GM23338 (cell line): Measurements from ENCODE around the gene CFAP97. TPM values are rescaled to one million over a fixed set of nuclear protein-coding genes. Genes with fewer than 3 reads are reported as not detected.

Experiments used
- ATAC-seq: fragments of 200-7000 bp; cut with Tn5 transposase; 3 replicates; pipeline ENCODE4 v1.9.1; 2020
- DNase-seq: peaks from one replicate; pipeline ENCODE4 v3.0.0-alpha.2; 2015; ENCODE audit warnings: low spot score
- H2AFZ ChIP-seq: fragments of 200-600 bp; sonication (generic); 2 replicates; pipeline ENCODE4 v1.8.0; 2016; ENCODE audit warnings: antibody characterized with exemption, mild to moderate bottlenecking, moderate library complexity
- H3F3A ChIP-seq: fragments of 200-600 bp; sonication (generic); replicated peaks from 2 replicates; pipeline ENCODE4 v1.8.0; 2017; ENCODE audit warnings: antibody characterized with exemption, mixed run types, low read depth
- H3K27ac ChIP-seq: fragments of 200-600 bp; sonication (generic); 2 replicates; pipeline ENCODE4 v1.6.1; 2016; ENCODE audit warnings: low read depth
- H3K27me3 ChIP-seq: fragments of 200-600 bp; sonication (generic); 2 replicates; pipeline ENCODE4 v1.8.0; 2016; ENCODE audit warnings: mild to moderate bottlenecking, mixed run types, moderate library complexity; ENCODE audit not compliant: insufficient read depth
- H3K36me3 ChIP-seq: fragments of 200-600 bp; sonication (generic); 2 replicates; pipeline ENCODE4 v1.8.0; 2016; ENCODE audit warnings: mild to moderate bottlenecking; ENCODE audit not compliant: insufficient read depth
- H3K4me1 ChIP-seq: fragments of 200-600 bp; sonication (generic); 2 replicates; pipeline ENCODE4 v1.8.0; 2016; ENCODE audit warnings: mild to moderate bottlenecking, moderate library complexity; ENCODE audit not compliant: insufficient read depth
- H3K4me2 ChIP-seq: fragments of 200-600 bp; sonication (generic); 2 replicates; pipeline ENCODE4 v1.7.1; 2017; ENCODE audit warnings: mixed run types
- H3K4me3 ChIP-seq: fragments of 200-600 bp; sonication (generic); 2 replicates; pipeline ENCODE4 v1.6.1; 2016; ENCODE audit warnings: mixed run types
- H3K79me2 ChIP-seq: fragments of 200-600 bp; sonication (generic); replicated peaks from 2 replicates; pipeline ENCODE4 v1.8.0; 2017; ENCODE audit warnings: mild to moderate bottlenecking; ENCODE audit not compliant: insufficient read depth
- H3K9me2 ChIP-seq: fragments of 200-600 bp; sonication (generic); 2 replicates; pipeline ENCODE4 v1.8.0; 2017; ENCODE audit not compliant: insufficient read depth
- H4K20me1 ChIP-seq: fragments of 200-600 bp; sonication (generic); replicated peaks from 2 replicates; pipeline ENCODE4 v1.8.0; 2017; ENCODE audit warnings: mild to moderate bottlenecking; ENCODE audit not compliant: insufficient read depth
- H3K27ac Mint-ChIP-seq: 2 replicates; pipeline ENCODE4 v1.8.0; 2020; ENCODE audit warnings: inconsistent platforms, mild to moderate bottlenecking, moderate library complexity, mixed read lengths
- H3K27me3 Mint-ChIP-seq: 3 replicates; pipeline ENCODE4 v1.8.0; 2022; ENCODE audit warnings: low read depth, mild to moderate bottlenecking, moderate library complexity, mixed read lengths, inconsistent platforms; ENCODE audit not compliant: insufficient read depth, poor library complexity
- H3K36me3 Mint-ChIP-seq: 3 replicates; pipeline ENCODE4 v1.8.0; 2021; ENCODE audit warnings: low read depth, mild to moderate bottlenecking, inconsistent platforms, moderate library complexity, mixed read lengths
- H3K4me1 Mint-ChIP-seq: 3 replicates; pipeline ENCODE4 v1.8.0; 2020; ENCODE audit warnings: mild to moderate bottlenecking, inconsistent platforms, mixed read lengths
- H3K4me3 Mint-ChIP-seq: 3 replicates; pipeline ENCODE4 v1.8.0; 2021; ENCODE audit warnings: moderate library complexity, mild to moderate bottlenecking, inconsistent platforms, mixed read lengths
- H3K9me3 Mint-ChIP-seq: 3 replicates; pipeline ENCODE4 v1.8.0; 2020; ENCODE audit warnings: moderate library complexity, mild to moderate bottlenecking, inconsistent platforms, mixed read lengths
- EZH2 ChIP-seq: fragments of 200-600 bp; sonication (generic); IDR thresholded peaks from one replicate; pipeline ENCODE4 v1.8.0; 2017; ENCODE audit warnings: antibody characterized with exemption, mild to moderate bottlenecking, low read depth; ENCODE audit not compliant: unreplicated experiment
- JUNB ChIP-seq: IDR thresholded peaks from one replicate; pipeline ENCODE4 v1.6.1; 2016; ENCODE audit warnings: antibody characterized with exemption; ENCODE audit not compliant: unreplicated experiment
- POLR2AphosphoS5 ChIP-seq: IDR thresholded peaks from 2 replicates; pipeline ENCODE4 v1.6.1; 2016; ENCODE audit warnings: antibody characterized with exemption, low read depth
- ZNF331 ChIP-seq: fragments of 250-450 bp; sonication (Bioruptor Pico); IDR thresholded peaks from 2 replicates; pipeline ENCODE4 v1.5.0; 2020; ENCODE audit warnings: low read depth, mild to moderate bottlenecking, moderate library complexity
- polyA plus RNA-seq: library from polyadenylated mRNA; unstranded; fragments of >200 nt; fragmentation: Nextera tagmentation; extraction: Ambion mirVana; gene quantifications from 2 replicates; pipeline ENCODE4 v1.2.1, GENCODE V29; 2016
- total RNA-seq: library from RNA; depleted of rRNA; stranded (reverse); fragments of >200 nt; shearing (Covaris generic); gene quantifications from 2 replicates; pipeline ENCODE4 v1.2.3, GENCODE V29; 2014
- TF ChIP-seq, protein P1 (sequence below): IDR thresholded peaks from one replicate; pipeline ENCODE4 v1.6.1; 2018; ENCODE audit warnings: antibody characterized with exemption; ENCODE audit not compliant: unreplicated experiment
- TF ChIP-seq, protein P2 (sequence below): IDR thresholded peaks from 2 replicates; pipeline ENCODE4 v1.6.1; 2016; ENCODE audit warnings: antibody characterized with exemption

CFAP97 gene
- total and polyA plus RNA-seq, 2 experiments from 2014 or later = 37.7 to 73.3 TPM

DNA sequence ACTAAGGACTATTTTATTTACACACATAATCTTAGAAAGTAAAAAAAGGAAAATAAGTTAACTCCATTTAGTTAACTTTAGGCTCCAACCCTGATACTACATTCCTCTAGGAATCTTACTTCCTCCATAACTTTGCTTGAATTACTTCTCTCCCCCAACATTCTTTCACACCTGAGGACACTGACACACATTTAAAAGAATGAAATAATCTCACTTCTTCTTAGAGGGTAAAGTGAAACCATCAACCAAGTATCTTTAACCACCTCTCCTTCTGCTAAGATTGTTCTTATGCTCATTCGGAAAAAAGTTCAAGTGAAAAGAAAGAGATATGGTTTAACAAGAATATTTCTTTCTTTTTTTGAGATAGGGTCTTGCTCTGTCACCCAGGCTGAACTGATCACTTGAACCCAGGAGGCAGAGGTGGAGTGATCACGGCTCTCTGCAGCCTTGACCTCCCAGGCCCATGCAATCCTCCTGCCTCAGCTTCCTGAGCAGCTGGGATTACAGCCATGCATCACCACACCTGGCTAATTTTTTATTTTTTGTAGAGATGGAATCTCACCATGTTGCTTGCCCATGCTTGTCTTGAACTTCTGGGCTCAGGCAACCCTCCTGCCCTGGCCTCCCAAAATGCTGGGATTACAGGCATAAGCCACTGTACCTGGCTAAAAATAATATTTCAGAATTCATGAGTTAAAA, 32.3 kb downstream of the CFAP97 start:
- Mint-ChIP-seq H3K4me1 (peaks cover 12% of the 10 kb centered on the region), H3K36me3 (peaks cover 17% of the 10 kb centered on the region), H3K4me3 (no peak overlapping the region), H3K27ac (peak overlapping the region; percentile 43), H3K9me3 (no peaks in the 10 kb centered on the region), H3K27me3 (peaks cover 4% of the 10 kb centered on the region)
- Histone ChIP-seq H2AFZ (no peak overlapping the region), H3K79me2 (no peaks in the 10 kb centered on the region), H3K9me2 (no peaks in the 10 kb centered on the region), H3K4me2 (no peak overlapping the region), H3K36me3 (no peaks in the 10 kb centered on the region), H3K27ac (peak overlapping the region; percentile 60; the same call in 1 of the 2 replicates), H3K4me1 (peaks cover 16% of the 10 kb centered on the region; the same call in 1 of the 2 replicates), H4K20me1 (no peaks in the 10 kb centered on the region), H3F3A (no peaks in the 10 kb centered on the region), H3K27me3 (no peaks in the 10 kb centered on the region), H3K4me3 (no peak overlapping the region)
- no peak for DNase-seq
- no peak for TF ChIP-seq EZH2
- TF ChIP-seq, protein P1, sequence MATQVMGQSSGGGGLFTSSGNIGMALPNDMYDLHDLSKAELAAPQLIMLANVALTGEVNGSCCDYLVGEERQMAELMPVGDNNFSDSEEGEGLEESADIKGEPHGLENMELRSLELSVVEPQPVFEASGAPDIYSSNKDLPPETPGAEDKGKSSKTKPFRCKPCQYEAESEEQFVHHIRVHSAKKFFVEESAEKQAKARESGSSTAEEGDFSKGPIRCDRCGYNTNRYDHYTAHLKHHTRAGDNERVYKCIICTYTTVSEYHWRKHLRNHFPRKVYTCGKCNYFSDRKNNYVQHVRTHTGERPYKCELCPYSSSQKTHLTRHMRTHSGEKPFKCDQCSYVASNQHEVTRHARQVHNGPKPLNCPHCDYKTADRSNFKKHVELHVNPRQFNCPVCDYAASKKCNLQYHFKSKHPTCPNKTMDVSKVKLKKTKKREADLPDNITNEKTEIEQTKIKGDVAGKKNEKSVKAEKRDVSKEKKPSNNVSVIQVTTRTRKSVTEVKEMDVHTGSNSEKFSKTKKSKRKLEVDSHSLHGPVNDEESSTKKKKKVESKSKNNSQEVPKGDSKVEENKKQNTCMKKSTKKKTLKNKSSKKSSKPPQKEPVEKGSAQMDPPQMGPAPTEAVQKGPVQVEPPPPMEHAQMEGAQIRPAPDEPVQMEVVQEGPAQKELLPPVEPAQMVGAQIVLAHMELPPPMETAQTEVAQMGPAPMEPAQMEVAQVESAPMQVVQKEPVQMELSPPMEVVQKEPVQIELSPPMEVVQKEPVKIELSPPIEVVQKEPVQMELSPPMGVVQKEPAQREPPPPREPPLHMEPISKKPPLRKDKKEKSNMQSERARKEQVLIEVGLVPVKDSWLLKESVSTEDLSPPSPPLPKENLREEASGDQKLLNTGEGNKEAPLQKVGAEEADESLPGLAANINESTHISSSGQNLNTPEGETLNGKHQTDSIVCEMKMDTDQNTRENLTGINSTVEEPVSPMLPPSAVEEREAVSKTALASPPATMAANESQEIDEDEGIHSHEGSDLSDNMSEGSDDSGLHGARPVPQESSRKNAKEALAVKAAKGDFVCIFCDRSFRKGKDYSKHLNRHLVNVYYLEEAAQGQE = no peak
- no peak for TF ChIP-seq JUNB
- no peak for TF ChIP-seq ZNF331 (CRISPR knock-in tag)
- TF ChIP-seq, protein P2, sequence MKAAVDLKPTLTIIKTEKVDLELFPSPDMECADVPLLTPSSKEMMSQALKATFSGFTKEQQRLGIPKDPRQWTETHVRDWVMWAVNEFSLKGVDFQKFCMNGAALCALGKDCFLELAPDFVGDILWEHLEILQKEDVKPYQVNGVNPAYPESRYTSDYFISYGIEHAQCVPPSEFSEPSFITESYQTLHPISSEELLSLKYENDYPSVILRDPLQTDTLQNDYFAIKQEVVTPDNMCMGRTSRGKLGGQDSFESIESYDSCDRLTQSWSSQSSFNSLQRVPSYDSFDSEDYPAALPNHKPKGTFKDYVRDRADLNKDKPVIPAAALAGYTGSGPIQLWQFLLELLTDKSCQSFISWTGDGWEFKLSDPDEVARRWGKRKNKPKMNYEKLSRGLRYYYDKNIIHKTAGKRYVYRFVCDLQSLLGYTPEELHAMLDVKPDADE = no peak
- no peak for ATAC-seq

DNA sequence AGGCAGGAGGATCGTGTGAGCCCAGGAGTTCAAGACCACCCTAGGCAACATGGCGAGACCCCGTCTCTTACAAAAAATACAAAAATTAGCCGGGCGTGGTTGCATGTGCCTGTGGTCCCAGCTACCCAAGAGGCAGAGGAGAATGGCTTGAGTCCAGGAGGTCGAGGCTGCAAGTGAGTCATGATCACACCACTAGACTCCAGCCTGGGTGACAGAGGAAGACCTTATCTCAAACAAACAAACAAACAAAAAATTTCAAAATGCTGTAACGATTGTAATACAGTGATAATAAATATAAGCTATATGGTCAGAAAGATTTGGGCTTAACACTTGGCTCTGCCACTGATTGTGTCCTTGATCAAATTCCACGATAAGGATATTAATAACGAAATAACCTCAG, 36.6 kb downstream of the CFAP97 start:
- Mint-ChIP-seq H3K4me3 (no peak overlapping the region), H3K36me3 (peaks cover 17% of the 10 kb centered on the region), H3K27ac (no peak overlapping the region), H3K27me3 (peaks cover 5% of the 10 kb centered on the region), H3K9me3 (no peaks in the 10 kb centered on the region), H3K4me1 (peaks cover 10% of the 10 kb centered on the region)
- H3F3A ChIP-seq = no peaks in the 10 kb centered on the region
- H3K4me2 ChIP-seq = no peak overlapping the region
- peaks cover 10% of the 10 kb centered on the region; the same call in 1 of the 2 replicates for H3K4me1 ChIP-seq
- no peak for DNase-seq
- H2AFZ ChIP-seq = no peak overlapping the region
- H3K27ac ChIP-seq = no peak overlapping the region
- H3K36me3 ChIP-seq = peaks cover 5% of the 10 kb centered on the region; the same call in 1 of the 2 replicates
- H4K20me1 ChIP-seq = no peaks in the 10 kb centered on the region
- no peak for ATAC-seq
- no peaks in the 10 kb centered on the region for H3K9me2 ChIP-seq
- TF ChIP-seq POLR2AphosphoS5 (no peak), EZH2 (no peak)
- no peaks in the 10 kb centered on the region for H3K79me2 ChIP-seq
- no peaks in the 10 kb centered on the region for H3K27me3 ChIP-seq
- no peak overlapping the region for H3K4me3 ChIP-seq
